Prostate gland (tissue), 2 donors: ENCODE data around the gene RFTN1.

Experiments used
- CTCF ChIP-seq, 4 experiments: fragments of 200-600 bp in 2 of 4; fragments of 450-650 bp in 2 of 4; sonication (generic) in 2 of 4; IDR thresholded peaks; 1 replicate in 3 of 4; 2 replicates in 1 of 4; pipeline ENCODE4 v1.5.1; 2016 to 2019; ENCODE audit warnings: antibody characterized with exemption in 4 of 4, mild to moderate bottlenecking in 2 of 4, moderate library complexity in 2 of 4
- POLR2A ChIP-seq: fragments of 450-650 bp; IDR thresholded peaks from one replicate; pipeline ENCODE4 v1.6.1; 2016; ENCODE audit warnings: antibody characterized with exemption, mild to moderate bottlenecking
- POLR2AphosphoS5 ChIP-seq: sonication (generic); formaldehyde crosslinking; IDR thresholded peaks from one replicate; pipeline ENCODE4 v1.6.1; 2017; ENCODE audit warnings: antibody characterized with exemption

DNA sequence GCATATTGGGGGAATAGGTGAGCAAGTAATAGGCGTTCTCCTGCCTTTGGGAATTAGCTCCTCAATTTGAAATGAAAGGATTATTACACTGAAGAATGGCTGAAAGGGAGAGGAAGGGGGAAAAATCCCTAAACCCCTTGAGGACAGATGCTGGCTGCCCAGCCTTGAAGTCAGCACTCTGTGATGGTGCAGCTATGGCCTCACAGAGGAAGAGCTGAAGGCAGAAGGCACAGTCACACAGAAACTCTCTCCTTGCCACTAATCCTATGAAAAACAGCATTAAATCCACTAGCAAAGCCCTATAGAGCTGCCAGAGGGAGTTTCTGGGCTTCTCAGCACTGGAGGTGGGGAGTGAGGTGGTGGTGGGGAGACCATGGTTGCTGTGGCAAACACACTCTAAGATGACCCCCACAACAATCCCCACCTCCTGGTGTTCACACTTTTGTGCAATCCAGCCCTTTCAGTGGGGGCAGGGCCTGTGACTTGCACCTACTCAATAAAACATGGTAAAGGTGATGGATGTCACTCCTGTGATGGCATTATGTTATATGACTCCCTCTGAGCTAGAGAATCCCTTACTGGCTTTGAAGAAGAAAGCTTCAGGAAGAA lies 101.2 kb downstream of the RFTN1 start:
- TF ChIP-seq CTCF (IDR thresholded peaks at IDR 0.05) (no peak), POLR2A (no peak), POLR2AphosphoS5 (no peak)
